HG03039 (cell line): ENCODE data around the gene DCLK2.
"Not testable (repeated sequence)": the region's sequence is repeated elsewhere in the genome, so short reads cannot be mapped to it uniquely, and the experiment has no call there.

Experiments used
- ATAC-seq: cut with Tn5 transposase; IDR thresholded peaks from one replicate; pipeline ENCODE4 v1.9.1; 2021; ENCODE audit warnings: mild to moderate bottlenecking, moderate library complexity; ENCODE audit not compliant: unreplicated experiment

Gene DCLK2

DNA sequence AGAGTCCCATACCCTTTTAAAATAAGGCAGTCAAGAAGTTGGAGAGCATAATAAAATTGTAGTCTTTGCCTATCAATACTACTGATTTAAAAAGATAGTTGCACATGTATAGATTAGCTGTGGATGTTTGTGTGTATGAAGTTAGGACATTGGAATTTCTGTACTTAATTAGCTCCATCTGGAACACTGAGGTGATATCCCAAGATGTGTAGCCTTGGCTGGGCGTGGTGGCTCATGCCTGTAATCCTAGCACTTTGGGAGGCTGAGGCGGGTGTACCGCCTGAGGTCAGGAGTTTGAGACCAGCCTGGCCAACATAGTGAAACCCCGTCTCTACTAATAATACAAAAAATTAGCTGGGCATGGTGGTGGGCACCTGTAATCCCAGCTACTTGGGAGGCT is 119.0 kb downstream of the DCLK2 start:
- ATAC-seq, result not testable (repeated sequence)

- no peak for ATAC-seq
Observed at GRCh38 chr4:150199056-150199455, 120.8 kb downstream of the DCLK2 start.

DNA sequence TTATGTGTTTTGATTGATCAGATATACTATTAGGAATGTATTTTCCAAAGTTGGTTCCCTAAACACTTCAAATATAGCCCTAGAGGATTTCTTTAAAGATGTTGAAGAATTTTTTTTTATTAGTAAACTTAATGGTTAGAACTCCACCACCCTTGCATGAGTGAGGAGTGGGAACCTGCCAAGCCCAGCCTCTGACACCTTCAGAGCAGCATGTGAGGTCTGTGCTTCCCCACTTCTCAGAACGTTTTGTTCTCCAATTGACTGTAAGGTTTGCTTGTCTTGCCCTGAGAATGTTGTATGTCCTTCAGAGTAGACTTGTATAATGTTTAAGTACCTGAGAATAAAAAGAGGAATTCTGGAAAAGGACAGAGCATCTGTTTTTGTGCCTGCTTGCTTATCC is 126.8 kb downstream of the DCLK2 start:
- no peak for ATAC-seq

DNA sequence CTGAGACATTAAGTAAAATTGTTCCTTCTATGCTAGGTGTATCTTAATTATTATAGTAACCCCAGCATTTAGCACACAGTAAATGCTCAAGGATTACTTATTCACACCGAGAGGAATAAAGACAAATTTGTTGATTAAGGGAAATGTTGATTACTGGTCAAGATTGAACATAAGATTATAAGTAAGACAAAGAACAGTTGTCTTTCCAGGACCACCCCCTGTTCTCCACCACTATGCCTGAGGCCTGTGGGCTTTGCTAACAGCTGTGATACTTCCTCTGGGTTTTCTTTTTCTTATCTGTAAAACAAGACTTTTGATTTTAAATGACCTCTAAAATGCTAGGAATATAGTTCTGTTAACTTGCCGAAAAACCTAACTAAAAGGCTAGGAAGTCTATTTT is 128.0 kb downstream of the DCLK2 start:
- ATAC-seq, result no peak

- no peak for ATAC-seq
Observed at GRCh38 chr4:150206954-150207353, 128.7 kb downstream of the DCLK2 start.

DNA sequence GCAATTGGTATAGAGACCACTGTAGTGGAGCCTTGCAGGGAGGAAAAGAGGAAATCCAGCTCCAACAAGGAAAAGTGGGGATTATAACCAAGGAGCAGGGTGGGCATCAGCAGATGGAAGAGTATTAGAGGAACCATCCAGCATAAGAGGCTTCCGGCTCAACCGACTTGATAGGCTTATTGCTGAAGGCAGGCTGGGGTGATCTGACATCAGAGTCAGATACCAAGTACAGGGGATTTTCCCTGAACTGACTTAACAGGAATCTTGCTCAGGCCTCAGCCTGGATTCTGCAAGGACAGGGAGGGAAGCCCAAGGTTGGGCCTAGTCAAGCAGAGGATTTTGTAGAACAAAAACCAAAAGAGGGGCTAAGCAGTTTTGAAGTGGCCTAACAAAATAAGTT is 129.6 kb downstream of the DCLK2 start:
- no peak for ATAC-seq

DNA sequence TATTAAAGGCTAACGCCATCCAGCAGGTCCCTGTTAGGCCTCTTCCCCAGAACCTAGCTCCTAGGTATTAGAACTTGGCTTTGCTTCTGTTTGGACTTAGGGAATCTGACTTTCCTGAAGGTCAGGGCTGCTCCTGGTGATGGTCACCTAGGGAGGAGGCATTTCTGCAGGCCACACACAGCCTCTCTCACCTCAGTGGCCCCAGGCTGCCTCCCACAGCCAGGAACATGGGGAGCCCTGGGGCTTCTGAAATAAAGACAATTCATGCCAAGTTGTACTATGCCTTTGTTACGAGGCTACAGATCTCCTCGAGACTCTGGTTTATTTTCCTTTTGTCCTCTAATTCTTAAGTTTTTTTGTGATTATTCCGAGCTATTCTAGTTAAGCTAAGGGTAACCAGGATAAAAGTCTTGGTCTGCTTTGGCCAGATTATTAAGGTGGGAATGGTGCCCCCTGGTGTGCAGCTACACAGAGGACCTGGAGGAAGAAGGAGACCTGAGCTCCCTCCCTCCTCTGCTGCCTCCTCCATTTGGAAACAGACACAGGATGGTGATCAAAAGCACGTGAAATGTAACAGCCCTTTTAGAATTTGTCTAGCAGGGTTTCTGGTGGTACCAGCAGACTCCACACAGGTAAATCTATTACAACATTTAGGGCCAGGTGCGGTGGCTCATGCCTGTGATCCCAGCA is 131.0 kb downstream of the DCLK2 start:
- no peak for ATAC-seq

- no peak for ATAC-seq
Observed at GRCh38 chr4:150211016-150211415, 132.8 kb downstream of the DCLK2 start.

DNA sequence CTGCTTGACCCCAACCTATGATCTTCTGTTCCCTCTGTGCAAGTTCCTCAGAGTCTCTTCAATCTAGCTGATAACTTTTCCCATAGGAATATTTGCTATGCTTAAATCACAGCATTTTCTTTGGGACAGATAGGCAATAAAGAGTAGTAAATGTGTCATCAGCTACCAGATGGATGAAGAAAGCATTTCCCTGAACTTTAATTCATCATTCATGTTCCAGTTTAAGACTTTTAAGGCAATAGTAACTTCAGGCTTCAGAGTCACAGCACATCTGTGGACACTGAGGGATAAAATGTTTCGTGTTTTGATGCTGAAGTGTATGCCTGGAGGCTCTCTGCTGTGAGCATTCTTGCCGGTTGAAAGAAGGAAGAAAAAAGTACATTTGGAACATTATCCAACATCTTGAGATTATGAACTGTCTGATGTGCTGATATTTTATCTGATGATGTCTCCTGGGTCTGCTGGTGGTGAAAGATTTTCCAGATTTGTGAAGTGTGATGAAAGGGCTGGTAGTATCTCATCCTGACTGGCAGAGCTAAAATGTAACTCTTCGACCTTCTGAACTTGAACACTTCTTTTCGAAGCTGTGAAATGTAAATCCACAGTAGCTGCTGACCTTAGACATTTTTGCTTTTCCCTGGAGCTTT is 133.7 kb downstream of the DCLK2 start:
- ATAC-seq, result no peak

DNA sequence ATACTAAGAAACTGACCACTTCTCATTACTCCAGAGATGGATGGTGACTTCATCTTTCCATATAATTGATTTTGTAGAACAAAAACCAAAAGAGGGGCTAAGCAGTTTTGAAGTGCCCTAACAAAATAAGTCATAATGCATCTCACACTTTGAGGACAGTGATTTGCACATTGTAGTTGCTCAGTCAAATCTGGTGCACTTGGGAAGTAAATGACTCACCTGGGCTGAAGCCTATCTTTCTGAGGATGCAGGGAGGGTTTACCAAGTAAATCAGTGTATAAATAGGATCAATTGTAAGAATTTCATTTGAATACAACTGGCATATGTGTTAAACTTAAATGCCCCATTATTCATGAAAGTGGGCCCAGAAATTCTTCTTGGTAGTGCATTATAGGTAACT is 134.2 kb downstream of the DCLK2 start:
- no peak for ATAC-seq

- no peak for ATAC-seq
Observed at GRCh38 chr4:150212927-150213326, 134.7 kb downstream of the DCLK2 start.

- ATAC-seq, result no peak
Observed at GRCh38 chr4:150215601-150216000, 137.4 kb downstream of the DCLK2 start.

DNA sequence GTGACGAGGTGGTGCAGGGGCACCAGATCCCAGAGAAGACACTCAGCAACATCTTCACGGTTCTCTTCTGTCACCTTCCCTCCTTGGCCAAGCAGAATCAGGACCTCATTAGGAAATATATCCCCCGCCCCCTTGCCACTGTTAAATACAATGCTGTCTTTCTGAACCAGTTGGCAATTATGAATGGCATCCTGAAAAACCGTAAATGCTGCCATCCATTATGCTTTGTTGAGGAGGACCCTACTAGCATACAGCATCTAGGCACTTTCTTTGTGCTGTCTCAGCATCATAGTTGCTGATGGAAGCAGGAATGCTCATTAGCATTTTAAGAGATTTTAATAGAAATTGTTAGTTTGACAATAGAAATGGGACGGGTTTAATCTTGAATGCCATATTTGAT is 138.5 kb downstream of the DCLK2 start:
- no peak for ATAC-seq

- no peak for ATAC-seq
Observed at GRCh38 chr4:150217192-150217591, 138.9 kb downstream of the DCLK2 start.

DNA sequence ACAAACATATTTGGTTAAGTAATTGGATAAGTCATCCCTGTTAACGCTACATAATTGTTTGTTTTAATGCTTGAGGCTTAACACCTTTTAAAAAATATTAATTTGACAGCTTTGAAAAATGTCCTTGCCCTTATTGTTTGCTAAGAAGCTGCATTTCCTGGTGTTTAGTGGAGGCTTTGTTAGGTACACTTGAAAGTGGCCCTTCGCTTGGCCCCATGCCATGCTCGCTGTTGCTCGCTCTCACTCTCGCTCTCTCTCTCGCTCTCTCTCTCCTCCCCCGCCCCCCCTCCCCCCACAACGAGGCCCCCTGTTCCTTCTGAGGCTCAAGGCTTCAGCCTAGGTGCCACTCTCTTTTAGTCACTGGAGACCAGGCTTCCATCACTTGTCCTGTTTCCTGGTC is 139.6 kb downstream of the DCLK2 start:
- no peak for ATAC-seq

GRCh38 chr4:150218447-150218846 is 140.2 kb downstream of the DCLK2 start:
- ATAC-seq, result no peak

DNA sequence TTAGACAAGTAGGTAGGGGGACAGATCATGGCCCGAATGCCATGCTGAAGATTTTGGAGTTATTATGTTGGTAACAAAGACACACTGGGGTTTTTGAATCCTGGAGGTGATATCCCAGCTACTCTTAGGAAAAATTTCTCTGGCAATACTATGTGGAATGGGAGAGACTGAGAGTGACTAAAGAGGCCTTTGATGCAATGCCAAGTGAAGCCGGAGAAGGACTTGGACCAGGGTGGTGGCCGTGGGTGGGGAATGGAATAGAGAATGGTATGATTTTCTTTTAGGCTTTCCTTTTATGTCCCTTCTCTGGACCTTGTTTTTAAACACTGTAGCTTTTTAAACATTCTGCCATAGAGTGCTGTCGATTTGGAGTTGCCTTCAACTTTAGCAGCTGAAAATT is 141.6 kb downstream of the DCLK2 start:
- no peak for ATAC-seq

DNA sequence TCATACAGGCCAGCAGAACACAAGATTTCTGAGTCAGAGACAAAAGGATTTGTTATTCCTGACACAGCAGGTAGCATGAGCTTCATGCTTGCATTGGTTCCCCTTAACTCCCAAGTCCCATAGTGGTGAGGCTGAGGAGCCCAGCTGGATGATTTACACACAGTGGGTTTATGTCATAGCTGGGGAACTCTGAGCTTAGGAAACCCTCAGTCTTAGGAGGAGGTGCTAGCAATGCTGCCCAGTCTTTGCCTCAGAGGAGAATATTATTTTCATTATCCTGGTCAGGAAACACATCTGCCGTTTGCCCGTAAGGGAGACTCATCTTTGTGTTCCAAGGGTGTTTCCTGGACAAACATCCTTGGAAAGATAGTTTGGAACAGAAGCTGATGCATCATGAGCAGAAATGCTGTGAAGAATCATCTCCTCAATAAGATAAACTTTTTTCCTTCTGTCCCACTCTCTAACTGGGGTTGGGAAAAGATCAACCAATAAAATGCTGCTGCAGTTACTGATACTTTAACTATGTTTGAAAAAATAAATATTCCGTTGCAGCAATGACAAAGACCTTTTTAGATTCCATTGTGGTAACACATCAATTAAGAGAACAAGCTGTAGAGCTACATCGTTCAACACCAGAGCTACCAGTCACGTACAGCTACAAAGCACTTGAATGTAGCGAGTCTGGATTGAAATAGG is 146.8 kb downstream of the DCLK2 start:
- ATAC-seq, result no peak

DNA sequence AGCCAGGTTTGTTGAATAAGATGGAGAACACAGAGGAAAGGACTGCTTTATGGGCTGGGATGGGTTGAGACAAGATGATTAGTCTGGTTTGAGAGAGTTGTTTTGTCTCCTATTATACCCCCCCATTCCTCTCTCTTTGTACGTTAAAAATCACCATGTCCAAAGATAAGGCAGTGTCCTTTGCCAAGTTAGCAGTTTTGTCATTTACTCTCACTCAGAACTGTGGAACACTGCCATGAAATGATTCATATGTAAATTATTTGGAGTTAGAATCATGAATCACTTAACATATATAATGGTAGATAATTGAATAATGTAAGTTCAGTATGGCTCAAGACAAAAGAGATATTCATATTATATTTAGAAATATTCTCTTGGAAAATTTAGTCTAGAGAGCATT is 151.3 kb downstream of the DCLK2 start:
- ATAC-seq, result no peak

GRCh38 chr4:150230561-150230960 is 152.3 kb downstream of the DCLK2 start:
- ATAC-seq, result no peak

GRCh38 chr4:150231107-150231770 is 153.0 kb downstream of the DCLK2 start:
- ATAC-seq, result no peak

- ATAC-seq, result no peak
Observed at GRCh38 chr4:150232029-150232428, 153.8 kb downstream of the DCLK2 start.
